HCT116 (cell line): ENCODE data around the gene ZNG1A.
"Not testable (repeated sequence)": the region's sequence is repeated elsewhere in the genome, so short reads cannot be mapped to it uniquely, and the experiment has no call there.

Source experiments
- CTCF ChIP-seq, 3 experiments: fragments of 200-600 bp in 1 of 3; sonication (generic) in 1 of 3; IDR thresholded peaks in 2 of 3; conservative IDR thresholded peaks in 1 of 3; 2 replicates each; pipeline ENCODE4 v1.5.1; 2012 to 2017; ENCODE audit warnings: low read depth in 2 of 3, low read length in 2 of 3, antibody characterized with exemption in 1 of 3, borderline replicate concordance in 1 of 3, control low read depth in 1 of 3, mild to moderate bottlenecking in 1 of 3, mixed read lengths in 1 of 3, mixed run types in 1 of 3, moderate library complexity in 1 of 3; ENCODE audit not compliant: insufficient read depth in 1 of 3
- MAX ChIP-seq: IDR thresholded peaks from 2 replicates; pipeline ENCODE4 v1.6.1; 2012

GRCh38 chr9:93909-94308 lies 84.9 kb downstream of the ZNG1A start:
- not testable (repeated sequence) for TF ChIP-seq MAX; CTCF (IDR thresholded peaks at IDR 0.05 in 2 of 3, conservative IDR thresholded peaks at IDR 0.05 in 1 of 3; ENCODE audit: borderline replicate concordance in 1 of 3, insufficient read depth in 1 of 3, low read depth in 2 of 3, low read length in 2 of 3)
